KOPT-K1 (cell line): ENCODE measurements around the gene PURA.
A peak's percentile ranks its signal among the peaks of the same experiment; 100 is the strongest.

Source experiments
- H3K27ac ChIP-seq: fragments of 200-600 bp; sonication (generic); 2 replicates; pipeline ENCODE4 v1.5.1; 2016; ENCODE audit warnings: antibody characterized with exemption, mild to moderate bottlenecking, low read depth, low read length; ENCODE audit not compliant: poor library complexity, severe bottlenecking
- H3K36me3 ChIP-seq: fragments of 200-600 bp; sonication (generic); 2 replicates; pipeline ENCODE4 v1.5.1; 2017; ENCODE audit warnings: antibody characterized with exemption, mild to moderate bottlenecking, low read length, moderate library complexity; ENCODE audit not compliant: insufficient read depth
- H3K9me3 ChIP-seq: fragments of 200-600 bp; sonication (generic); 2 replicates; pipeline ENCODE4 v1.5.1; 2017; ENCODE audit warnings: antibody characterized with exemption, low read length, mild to moderate bottlenecking; ENCODE audit not compliant: insufficient read depth, poor library complexity, severe bottlenecking

PURA gene

DNA sequence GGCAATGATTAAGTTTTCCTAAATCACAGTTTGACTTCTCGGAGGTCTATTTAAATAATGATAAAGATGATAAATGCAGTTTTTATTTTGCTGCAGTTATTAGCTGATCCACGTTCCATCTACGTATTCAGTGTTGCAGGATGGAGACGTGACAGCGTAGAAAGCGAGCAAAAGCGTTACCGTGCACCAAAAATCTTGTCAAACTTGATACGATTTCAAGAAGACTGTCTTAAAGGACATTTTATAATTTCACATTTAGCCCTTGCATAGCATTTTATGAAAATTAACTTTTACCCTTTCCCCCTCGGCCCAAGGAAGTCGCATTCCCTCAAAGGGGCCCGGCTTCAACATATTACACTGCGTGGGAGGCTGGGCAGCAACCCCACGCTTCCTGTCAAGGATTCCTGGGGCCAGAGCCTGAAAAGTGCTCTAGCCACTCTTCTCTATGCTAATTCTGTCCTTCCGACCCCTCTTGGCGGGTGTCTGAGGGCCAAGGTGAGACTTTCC is 7.1 kb upstream of the PURA start:
- Histone ChIP-seq H3K36me3 (no peaks in the 10 kb centered on the region), H3K27ac (peak overlapping the region; percentile 68), H3K9me3 (no peaks in the 10 kb centered on the region)

GRCh38 chr5:140107312-140108092 is 6.4 kb upstream of the PURA start:
- H3K27ac ChIP-seq, result peak overlapping the region; percentile 68
- H3K36me3 ChIP-seq, result no peaks in the 10 kb centered on the region
- no peaks in the 10 kb centered on the region for H3K9me3 ChIP-seq

DNA sequence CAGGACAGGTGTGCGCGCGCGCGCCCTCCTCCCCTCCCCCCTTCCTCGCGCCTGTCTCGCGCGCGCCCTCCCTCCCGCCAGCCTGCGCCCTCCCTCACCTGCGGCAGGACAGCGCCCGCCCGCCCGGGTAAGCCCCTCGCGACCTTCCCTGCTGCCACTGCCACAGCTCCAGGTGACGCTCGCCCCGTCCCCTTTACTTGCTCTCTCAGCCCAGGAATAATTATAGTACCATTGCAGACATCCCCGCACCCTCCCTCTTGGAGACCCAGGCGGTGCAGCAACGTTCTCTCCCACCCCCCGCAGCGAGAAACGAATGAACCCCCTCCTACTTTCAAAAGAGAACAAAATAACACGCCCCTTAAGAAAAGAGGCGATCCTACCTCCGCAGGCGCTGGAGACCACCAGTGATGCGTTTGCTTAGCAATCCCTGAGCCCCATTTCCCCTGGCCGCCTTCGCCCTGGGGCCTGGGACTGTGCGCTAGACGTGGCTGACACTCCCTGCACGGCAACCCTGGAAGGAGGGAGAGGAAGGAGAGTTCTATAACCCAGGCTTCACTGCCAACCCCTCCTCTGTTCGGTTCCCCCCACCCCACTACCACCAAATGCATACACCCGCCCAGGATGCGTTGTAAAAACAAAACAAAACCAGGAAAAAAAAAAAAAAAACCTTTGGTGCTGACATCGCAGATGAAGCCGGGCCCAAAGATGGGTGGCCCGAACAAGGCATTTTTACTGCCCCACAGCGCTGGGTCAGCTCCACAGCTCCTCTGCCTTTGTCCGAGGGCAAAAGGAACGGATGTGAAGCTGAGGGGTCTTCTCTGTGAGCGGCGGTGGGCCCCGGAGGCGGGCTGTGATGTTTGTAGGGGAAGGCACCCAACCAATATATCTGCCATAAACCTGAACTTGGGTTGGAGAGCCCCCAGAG is 5.6 kb upstream of the PURA start:
- no peaks in the 10 kb centered on the region for H3K36me3 ChIP-seq

GRCh38 chr5:140109018-140109758 is 4.7 kb upstream of the PURA start:
- no peaks in the 10 kb centered on the region for H3K36me3 ChIP-seq
- no peak overlapping the region for H3K27ac ChIP-seq
- no peaks in the 10 kb centered on the region for H3K9me3 ChIP-seq

More for the DNA sequence above, 5.6 kb upstream of the PURA start:
- Histone ChIP-seq H3K9me3 (no peaks in the 10 kb centered on the region), H3K27ac (peak overlapping the region; percentile 68)

DNA sequence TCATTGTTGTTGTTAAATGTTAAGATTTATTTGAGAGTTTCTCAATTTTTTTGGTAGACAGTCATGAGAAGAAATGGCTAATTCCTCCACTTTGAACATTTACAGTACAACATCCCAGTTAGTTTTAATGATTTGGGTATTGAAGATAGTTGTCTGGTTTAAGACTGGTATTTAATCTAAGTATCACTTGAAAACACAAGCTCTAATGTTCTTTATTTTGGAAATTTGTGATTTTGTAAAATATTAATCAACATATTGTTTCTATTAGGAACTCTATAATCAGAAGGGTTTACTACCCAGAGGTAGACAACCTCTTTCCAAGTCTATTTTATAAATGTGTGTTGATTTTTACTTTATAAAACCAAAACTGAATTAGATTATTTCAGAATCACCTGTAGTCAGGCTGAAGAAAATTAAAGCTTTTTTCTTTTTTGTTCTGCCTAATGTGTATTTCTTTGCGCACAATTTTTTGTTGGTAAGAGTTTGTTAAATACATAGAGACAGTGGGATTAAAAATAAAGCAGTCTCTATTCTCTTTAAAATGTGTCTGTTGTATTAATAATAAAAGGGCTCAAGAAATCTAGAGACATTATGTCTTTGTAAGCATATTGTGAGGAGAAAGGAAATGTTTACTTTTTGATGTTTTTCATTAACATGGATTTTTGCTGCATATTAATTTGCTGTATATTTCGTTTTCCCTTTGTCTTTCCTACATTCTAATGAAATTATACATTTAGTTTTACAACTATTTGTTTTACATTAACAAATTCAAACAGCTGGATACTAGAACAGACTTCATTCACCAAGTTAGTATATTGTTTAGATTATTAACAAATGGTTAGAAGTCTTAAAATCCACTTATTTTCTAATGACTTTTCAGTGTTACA is 3.9 kb upstream of the PURA start:
- Histone ChIP-seq H3K27ac (no peak overlapping the region), H3K36me3 (no peaks in the 10 kb centered on the region), H3K9me3 (no peaks in the 10 kb centered on the region)

- Histone ChIP-seq H3K36me3 (no peaks in the 10 kb centered on the region), H3K27ac (no peak overlapping the region), H3K9me3 (no peaks in the 10 kb centered on the region)
These were observed 3.3 kb upstream of the PURA start for GRCh38 chr5:140110646-140110957.

DNA sequence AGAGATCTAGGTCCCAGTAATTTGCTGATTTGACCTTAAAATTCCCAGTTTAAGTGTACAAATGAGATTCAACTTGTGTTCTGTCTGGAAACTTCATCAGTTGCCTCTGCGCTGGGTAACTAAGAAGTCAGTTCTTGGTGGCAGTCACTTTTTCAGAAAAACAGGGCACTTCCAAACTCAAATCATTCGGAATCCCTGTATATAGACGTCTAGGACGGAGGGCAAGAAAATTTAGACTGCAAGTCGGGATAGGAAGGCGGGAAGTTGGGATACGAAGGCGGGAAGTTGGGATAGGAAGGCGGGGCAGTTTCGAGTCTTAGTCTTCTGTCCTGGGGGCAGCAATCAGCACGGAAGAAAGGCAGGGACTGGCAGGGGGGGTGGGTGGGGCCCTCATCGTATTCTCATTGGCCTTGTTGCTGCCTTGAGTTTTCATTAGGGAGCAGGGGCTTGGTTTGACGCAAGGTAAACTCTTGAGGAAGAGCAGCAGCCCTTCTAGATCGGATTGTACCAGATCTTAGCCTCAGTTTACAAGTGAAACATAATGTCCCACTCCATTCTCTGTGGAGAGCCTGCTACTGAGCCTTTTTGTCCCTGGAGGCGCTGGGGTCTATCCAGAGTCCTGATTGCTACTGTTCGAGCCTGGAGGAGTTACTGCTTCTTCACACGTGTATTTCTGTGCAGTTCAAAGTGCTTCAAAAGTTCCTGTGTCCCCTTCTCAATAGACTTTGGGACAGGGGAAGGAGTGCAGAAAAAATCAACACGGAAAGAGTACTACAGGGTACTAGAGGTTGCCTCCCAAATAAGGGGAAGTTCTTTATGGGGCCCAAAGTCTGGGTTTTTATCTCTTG is 2.7 kb upstream of the PURA start:
- Histone ChIP-seq H3K36me3 (no peaks in the 10 kb centered on the region), H3K27ac (no peak overlapping the region), H3K9me3 (no peaks in the 10 kb centered on the region)

DNA sequence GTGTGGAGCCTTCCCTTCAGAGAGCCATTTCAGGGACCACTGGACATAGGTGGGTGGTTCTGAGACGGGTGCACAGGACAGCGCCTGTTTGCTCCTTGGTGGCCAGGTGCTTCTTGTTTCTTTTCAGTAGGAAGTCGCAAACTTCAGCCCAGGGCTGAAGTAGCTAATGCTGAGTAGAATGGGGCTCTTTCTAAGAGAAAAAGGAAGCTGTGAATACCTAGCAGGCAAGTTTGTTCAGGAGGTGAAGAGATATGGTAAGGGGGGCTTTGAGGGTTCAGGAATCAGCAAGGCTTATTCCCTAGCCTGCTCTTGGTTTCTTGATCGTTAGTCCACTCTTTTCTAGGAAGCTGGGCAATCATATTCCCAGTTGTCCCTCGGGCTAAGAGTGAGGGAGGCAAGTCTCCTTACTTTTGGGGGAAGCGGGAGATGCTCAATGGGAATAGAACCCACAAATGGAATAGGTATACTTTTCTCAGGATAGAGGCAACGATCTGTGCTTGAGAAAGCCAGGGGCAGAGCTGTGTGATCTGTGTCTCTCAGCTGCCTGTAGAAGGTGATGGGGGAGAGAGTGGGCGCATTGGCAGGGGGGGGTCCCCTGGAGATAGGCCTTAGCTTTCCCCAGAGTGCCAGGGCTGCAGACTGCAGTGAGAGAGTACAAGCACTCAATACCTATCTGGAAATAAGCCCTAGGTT is 1.9 kb upstream of the PURA start:
- Histone ChIP-seq H3K9me3 (no peaks in the 10 kb centered on the region), H3K36me3 (no peaks in the 10 kb centered on the region), H3K27ac (no peak overlapping the region)

DNA sequence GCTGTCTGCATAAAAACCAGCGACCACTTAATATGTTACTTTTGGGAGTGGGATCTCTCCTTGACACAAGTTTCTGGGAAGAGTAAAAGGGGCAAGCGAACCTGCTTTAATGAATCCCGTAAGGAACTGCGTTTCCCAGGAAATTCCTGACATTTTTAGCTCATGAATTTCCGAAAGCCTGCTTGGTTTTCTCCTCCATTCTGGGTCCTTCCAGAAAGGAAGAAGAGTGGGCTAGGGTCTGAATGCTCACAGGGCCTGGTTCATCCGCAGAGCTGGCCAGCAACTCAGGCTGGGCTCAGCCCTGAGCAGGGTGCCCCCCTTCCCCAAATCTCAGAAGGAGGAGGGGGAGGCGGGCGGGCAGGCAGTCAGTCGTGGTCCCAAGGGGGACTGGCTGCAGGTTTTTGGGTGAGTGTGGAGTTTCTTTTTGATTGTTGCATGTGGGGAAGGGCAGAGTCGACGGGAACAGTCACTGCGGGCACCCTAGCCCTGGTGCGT is 1.2 kb upstream of the PURA start:
- no peaks in the 10 kb centered on the region for H3K9me3 ChIP-seq
- H3K27ac ChIP-seq, result peak overlapping the region; percentile 72
- no peaks in the 10 kb centered on the region for H3K36me3 ChIP-seq

- H3K27ac ChIP-seq, result peak overlapping the region; percentile 72
These were observed 670 bp upstream of the PURA start for GRCh38 chr5:140113180-140113698.

DNA sequence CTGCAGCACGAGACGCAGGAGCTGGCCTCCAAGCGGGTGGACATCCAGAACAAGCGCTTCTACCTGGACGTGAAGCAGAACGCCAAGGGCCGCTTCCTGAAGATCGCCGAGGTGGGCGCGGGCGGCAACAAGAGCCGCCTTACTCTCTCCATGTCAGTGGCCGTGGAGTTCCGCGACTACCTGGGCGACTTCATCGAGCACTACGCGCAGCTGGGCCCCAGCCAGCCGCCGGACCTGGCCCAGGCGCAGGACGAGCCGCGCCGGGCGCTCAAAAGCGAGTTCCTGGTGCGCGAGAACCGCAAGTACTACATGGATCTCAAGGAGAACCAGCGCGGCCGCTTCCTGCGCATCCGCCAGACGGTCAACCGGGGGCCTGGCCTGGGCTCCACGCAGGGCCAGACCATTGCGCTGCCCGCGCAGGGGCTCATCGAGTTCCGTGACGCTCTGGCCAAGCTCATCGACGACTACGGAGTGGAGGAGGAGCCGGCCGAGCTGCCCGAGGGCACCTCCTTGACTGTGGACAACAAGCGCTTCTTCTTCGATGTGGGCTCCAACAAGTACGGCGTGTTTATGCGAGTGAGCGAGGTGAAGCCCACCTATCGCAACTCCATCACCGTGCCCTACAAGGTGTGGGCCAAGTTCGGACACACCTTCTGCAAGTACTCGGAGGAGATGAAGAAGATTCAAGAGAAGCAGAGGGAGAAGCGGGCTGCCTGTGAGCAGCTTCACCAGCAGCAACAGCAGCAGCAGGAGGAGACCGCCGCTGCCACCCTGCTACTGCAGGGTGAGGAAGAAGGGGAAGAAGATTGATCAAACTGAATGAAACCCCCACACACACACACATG is 654 bp downstream of the PURA start:
- H3K9me3 ChIP-seq, result no peaks in the 10 kb centered on the region
- no peaks in the 10 kb centered on the region for H3K36me3 ChIP-seq
- peak overlapping the region; percentile 72 for H3K27ac ChIP-seq

More at GRCh38 chr5:140113180-140113698, 670 bp upstream of the PURA start:
- H3K36me3 ChIP-seq, result no peaks in the 10 kb centered on the region
- H3K9me3 ChIP-seq, result no peaks in the 10 kb centered on the region

- H3K27ac ChIP-seq, result peak overlapping the region; percentile 72
- H3K9me3 ChIP-seq, result no peaks in the 10 kb centered on the region
- no peaks in the 10 kb centered on the region for H3K36me3 ChIP-seq
These were observed 1.2 kb downstream of the PURA start for GRCh38 chr5:140115186-140115500.
